ENCODE measurements around the gene MAP2K6. TPM values are rescaled to one million over a fixed set of nuclear protein-coding genes. Genes with fewer than 3 reads are reported as not detected.

Gene MAP2K6
- polyA plus RNA-seq, 1 experiment: 1.2 TPM

DNA sequence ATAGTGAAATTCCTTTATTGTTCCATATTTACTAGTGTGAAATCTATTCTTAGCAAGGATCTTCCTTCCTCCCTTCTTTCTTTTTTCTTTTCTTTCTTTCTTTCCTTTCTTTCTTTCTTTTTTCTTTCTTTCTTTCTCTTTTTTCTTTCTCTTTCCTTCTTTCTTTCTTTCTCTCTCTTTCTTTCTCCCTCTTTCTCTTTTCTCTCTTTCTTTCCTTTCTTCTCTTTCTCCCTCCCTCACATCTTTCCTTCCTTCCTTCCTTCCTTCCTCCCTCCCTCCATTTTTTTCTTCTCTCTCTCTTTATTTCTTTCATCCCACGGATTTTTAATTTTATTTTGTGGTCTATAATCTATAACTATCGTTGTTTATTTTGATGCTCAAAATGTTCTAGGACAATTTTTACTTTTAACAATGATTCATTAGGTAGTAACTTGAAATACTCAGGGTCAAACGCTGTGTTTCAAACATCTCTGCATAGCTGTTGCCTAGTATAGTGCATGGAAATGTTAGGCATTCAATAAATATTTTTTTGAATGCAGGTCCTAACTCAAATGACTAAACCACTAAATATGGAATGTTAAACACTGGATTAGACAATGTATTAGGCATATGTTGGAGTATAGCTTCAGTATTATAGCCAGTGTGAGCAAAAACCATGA, 178.3 kb downstream of the MAP2K6 start:
- no peak for DNase-seq (ENCODE audit: low read depth)
- POLR2A ChIA-PET: interaction anchor here (0.6 kb wide), 1 partner anchor 45 kb away, joined by 3 read pairs; no protein-coding TSS in a partner anchor
- CTCF ChIA-PET: interaction anchor here (2.9 kb wide), 1 partner anchor 14 kb away, joined by 18 read pairs; no protein-coding TSS in a partner anchor

GRCh38 chr17:69593351-69593715, 178.8 kb downstream of the MAP2K6 start:
- Histone ChIP-seq H3K4me3 (ENCODE audit: low read depth, low read length) (no peak overlapping the region), H3K36me3 (ENCODE audit: control insufficient read depth, insufficient read depth, low read length) (no peaks in the 10 kb centered on the region), H3K27me3 (ENCODE audit: control insufficient read depth, insufficient read depth, low read length) (no peaks in the 10 kb centered on the region)
- CTCF ChIA-PET: interaction anchor here (1.6 to 2.9 kb wide), 2 partner anchors 14 to 16 kb away, joined by 4 to 18 read pairs; no protein-coding TSS in a partner anchor
- TF ChIP-seq CTCF (IDR thresholded peaks at IDR 0.05; ENCODE audit: insufficient read depth, low read depth, low read length): no peak
- POLR2A ChIA-PET: interaction anchor here (0.6 kb wide), 1 partner anchor 44 kb away, joined by 3 read pairs; no protein-coding TSS in a partner anchor
- no peak for DNase-seq (ENCODE audit: low read depth)

More for the DNA sequence above, 178.3 kb downstream of the MAP2K6 start:
- TF ChIP-seq CTCF (IDR thresholded peaks at IDR 0.05; ENCODE audit: insufficient read depth, low read depth, low read length): no peak
- H3K36me3 ChIP-seq (ENCODE audit: control insufficient read depth, insufficient read depth, low read length): no peaks in the 10 kb centered on the region
- H3K4me3 ChIP-seq (ENCODE audit: low read depth, low read length): no peak overlapping the region
- no peaks in the 10 kb centered on the region for H3K27me3 ChIP-seq (ENCODE audit: control insufficient read depth, insufficient read depth, low read length)

DNA sequence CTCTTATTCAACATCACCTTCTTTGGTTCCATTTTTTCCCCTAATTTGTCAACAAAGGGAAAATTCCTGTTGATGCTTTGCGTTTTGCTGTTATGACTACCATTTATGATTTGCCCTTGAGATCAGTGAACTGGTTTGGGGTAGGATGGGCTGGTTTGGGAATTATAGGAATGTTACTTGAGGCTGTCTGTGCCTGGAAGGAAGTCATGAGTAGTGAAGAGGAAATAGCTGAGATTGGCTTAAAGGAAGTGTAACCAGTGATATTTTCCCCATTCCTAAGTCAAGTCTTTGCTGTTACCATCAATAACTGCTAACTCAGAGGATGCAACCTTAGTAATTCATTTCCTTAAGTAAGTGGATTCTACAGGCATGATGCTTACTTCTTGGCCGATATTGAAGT, 179.2 kb downstream of the MAP2K6 start:
- no peak overlapping the region for H3K4me3 ChIP-seq (ENCODE audit: low read depth, low read length)
- POLR2A ChIA-PET: no interaction called here
- no peaks in the 10 kb centered on the region for H3K36me3 ChIP-seq (ENCODE audit: control insufficient read depth, insufficient read depth, low read length)
- no peak for DNase-seq (ENCODE audit: low read depth)
- TF ChIP-seq CTCF (IDR thresholded peaks at IDR 0.05; ENCODE audit: insufficient read depth, low read depth, low read length): no peak
- no peaks in the 10 kb centered on the region for H3K27me3 ChIP-seq (ENCODE audit: control insufficient read depth, insufficient read depth, low read length)
- CTCF ChIA-PET: interaction anchor here (0.9 to 2.9 kb wide), 3 partner anchors 10 to 15 kb away, joined by 4 to 18 read pairs (median 4); no protein-coding TSS in a partner anchor

GRCh38 chr17:69594641-69595040, 180.1 kb downstream of the MAP2K6 start:
- ChIA-PET CTCF (interaction anchor here (0.6 to 2.9 kb wide), 5 partner anchors 11 to 238 kb away, joined by 3 to 18 read pairs (median 4); no protein-coding TSS in a partner anchor), POLR2A (no interaction called here)
- H3K4me3 ChIP-seq (ENCODE audit: low read depth, low read length): no peak overlapping the region

More at GRCh38 chr17:69594641-69595040, 180.1 kb downstream of the MAP2K6 start:
- Histone ChIP-seq H3K36me3 (ENCODE audit: control insufficient read depth, insufficient read depth, low read length) (no peaks in the 10 kb centered on the region), H3K27me3 (ENCODE audit: control insufficient read depth, insufficient read depth, low read length) (no peaks in the 10 kb centered on the region)
- DNase-seq (ENCODE audit: low read depth): no peak
- TF ChIP-seq CTCF (IDR thresholded peaks at IDR 0.05; ENCODE audit: insufficient read depth, low read depth, low read length): no peak
